ENCODE data around the gene DNASE2B.

Gene DNASE2B

DNA sequence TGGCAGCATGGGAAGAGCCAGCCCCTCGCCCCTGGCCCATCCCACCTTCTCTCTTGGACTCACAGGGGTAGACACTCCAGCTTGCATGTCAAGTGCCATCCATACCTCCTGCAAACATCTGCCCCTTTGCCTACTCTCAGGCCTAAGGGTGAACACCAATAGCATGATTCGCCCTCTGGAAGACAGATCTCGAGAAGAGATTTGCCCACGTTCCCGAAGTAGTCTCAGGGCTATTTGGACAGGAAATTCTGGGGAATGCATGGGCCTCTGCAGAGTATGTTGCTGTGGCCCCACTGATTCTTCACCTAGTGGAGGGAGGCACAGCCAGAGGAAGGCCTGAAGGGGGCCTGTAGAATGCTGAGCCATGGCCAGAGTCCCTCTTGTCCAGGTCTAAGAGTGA, 29.8 kb upstream of the DNASE2B start:
- H3K4me1 ChIP-seq (ENCODE audit: insufficient read depth, low read length, severe bottlenecking): peaks cover 16% of the 10 kb centered on the region
- no peaks in the 10 kb centered on the region for H3K9me2 ChIP-seq (ENCODE audit: low read depth, low read length)
- no peaks in the 10 kb centered on the region for H3K36me3 ChIP-seq (ENCODE audit: insufficient read depth, low read length)
- TF ChIP-seq EZH2 (IDR thresholded peaks at IDR 0.05; ENCODE audit: borderline replicate concordance, low read length): no peak
- TF ChIP-seq, protein P1, sequence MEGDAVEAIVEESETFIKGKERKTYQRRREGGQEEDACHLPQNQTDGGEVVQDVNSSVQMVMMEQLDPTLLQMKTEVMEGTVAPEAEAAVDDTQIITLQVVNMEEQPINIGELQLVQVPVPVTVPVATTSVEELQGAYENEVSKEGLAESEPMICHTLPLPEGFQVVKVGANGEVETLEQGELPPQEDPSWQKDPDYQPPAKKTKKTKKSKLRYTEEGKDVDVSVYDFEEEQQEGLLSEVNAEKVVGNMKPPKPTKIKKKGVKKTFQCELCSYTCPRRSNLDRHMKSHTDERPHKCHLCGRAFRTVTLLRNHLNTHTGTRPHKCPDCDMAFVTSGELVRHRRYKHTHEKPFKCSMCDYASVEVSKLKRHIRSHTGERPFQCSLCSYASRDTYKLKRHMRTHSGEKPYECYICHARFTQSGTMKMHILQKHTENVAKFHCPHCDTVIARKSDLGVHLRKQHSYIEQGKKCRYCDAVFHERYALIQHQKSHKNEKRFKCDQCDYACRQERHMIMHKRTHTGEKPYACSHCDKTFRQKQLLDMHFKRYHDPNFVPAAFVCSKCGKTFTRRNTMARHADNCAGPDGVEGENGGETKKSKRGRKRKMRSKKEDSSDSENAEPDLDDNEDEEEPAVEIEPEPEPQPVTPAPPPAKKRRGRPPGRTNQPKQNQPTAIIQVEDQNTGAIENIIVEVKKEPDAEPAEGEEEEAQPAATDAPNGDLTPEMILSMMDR (IDR thresholded peaks at IDR 0.05; ENCODE audit: low read length): no peak
- H2AFZ ChIP-seq (ENCODE audit: low read length): no peak overlapping the region
- no peak overlapping the region for H3K9ac ChIP-seq (ENCODE audit: low read length)
- no peaks in the 10 kb centered on the region for H3F3A ChIP-seq (ENCODE audit: insufficient read depth, low read length)
- H3K9me3 ChIP-seq (ENCODE audit: low read length): no peaks in the 10 kb centered on the region
- no peak overlapping the region for H3K4me2 ChIP-seq (ENCODE audit: low read length)
- no peak overlapping the region for H3K27ac ChIP-seq (ENCODE audit: low read depth, low read length, poor library complexity, severe bottlenecking)
- H3K27me3 ChIP-seq (ENCODE audit: insufficient read depth, low read length): no peaks in the 10 kb centered on the region
- no peak overlapping the region for H3K4me3 ChIP-seq (ENCODE audit: low read depth, low read length, poor library complexity, severe bottlenecking)
- no peaks in the 10 kb centered on the region for H3K79me2 ChIP-seq (ENCODE audit: insufficient read depth, low read length)
- H4K20me1 ChIP-seq (ENCODE audit: insufficient read depth, low read length): no peaks in the 10 kb centered on the region

DNA sequence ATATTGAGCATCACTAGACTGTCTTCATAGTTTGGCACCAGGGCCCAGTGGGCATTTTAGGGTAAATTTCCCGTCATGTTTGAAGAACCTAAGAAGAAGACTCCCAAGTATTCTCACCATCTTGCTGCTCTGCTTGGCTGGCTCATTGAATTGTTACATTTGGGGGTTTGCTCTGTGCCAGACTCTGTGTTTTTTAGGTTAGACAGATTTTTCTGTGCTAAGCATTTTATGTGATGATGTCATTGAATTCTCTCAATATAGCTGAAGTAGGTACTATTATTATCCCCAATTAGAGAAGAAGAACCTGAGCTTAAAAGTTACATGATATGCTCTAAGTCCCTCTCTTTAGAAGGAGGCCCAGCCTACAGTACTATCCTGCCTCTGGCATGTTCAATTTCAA, 28.0 kb upstream of the DNASE2B start:
- Histone ChIP-seq H3K4me3 (ENCODE audit: low read depth, low read length, poor library complexity, severe bottlenecking) (no peak overlapping the region), H3K9ac (ENCODE audit: low read length) (no peak overlapping the region)
- TF ChIP-seq, protein P1 (IDR thresholded peaks at IDR 0.05; ENCODE audit: low read length): no peak
- TF ChIP-seq EZH2 (IDR thresholded peaks at IDR 0.05; ENCODE audit: borderline replicate concordance, low read length): no peak

DNA sequence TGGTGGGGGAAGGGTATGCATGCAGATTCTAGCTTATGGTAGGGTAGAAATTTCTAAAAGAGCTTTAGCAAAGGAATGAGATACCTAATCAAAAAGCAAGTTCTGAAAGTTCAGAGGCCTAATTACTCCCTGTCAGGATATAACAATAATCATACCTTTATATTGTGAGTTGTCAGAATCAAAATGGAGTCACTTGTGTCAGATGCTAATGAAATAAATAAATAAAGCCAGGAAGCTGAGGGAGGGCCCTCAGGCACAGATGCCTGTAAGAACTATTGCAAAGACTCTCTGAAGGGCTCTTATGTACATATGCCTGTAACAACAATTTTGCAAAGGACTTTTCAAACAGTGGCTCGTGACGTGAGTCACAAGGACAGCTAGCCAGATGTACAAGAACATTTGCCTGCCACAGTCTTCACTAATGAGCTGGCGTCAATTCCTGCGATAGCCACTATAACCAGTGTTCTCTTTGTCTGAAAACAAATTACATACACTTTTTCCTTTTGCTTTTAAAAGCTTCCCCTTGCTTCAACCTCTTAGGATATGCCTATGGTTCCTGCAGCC, 27.4 kb upstream of the DNASE2B start:
- Histone ChIP-seq H3K9me2 (ENCODE audit: low read depth, low read length) (no peaks in the 10 kb centered on the region), H3K27ac (ENCODE audit: low read depth, low read length, poor library complexity, severe bottlenecking) (no peak overlapping the region), H3K4me1 (ENCODE audit: insufficient read depth, low read length, severe bottlenecking) (peaks cover 9% of the 10 kb centered on the region), H3K4me2 (ENCODE audit: low read length) (no peak overlapping the region), H3K36me3 (ENCODE audit: insufficient read depth, low read length) (no peaks in the 10 kb centered on the region), H4K20me1 (ENCODE audit: insufficient read depth, low read length) (no peaks in the 10 kb centered on the region), H3K4me3 (ENCODE audit: low read depth, low read length, poor library complexity, severe bottlenecking) (no peak overlapping the region), H2AFZ (ENCODE audit: low read length) (no peak overlapping the region), H3K9ac (ENCODE audit: low read length) (no peak overlapping the region), H3F3A (ENCODE audit: insufficient read depth, low read length) (no peaks in the 10 kb centered on the region), H3K79me2 (ENCODE audit: insufficient read depth, low read length) (no peaks in the 10 kb centered on the region), H3K27me3 (ENCODE audit: insufficient read depth, low read length) (no peaks in the 10 kb centered on the region), H3K9me3 (ENCODE audit: low read length) (no peaks in the 10 kb centered on the region)
- TF ChIP-seq, protein P1 (IDR thresholded peaks at IDR 0.05; ENCODE audit: low read length): no peak
- TF ChIP-seq EZH2 (IDR thresholded peaks at IDR 0.05; ENCODE audit: borderline replicate concordance, low read length): no peak

More for the DNA sequence above, 28.0 kb upstream of the DNASE2B start:
- H3K4me1 ChIP-seq (ENCODE audit: insufficient read depth, low read length, severe bottlenecking): peaks cover 15% of the 10 kb centered on the region
- no peaks in the 10 kb centered on the region for H4K20me1 ChIP-seq (ENCODE audit: insufficient read depth, low read length)
- H3F3A ChIP-seq (ENCODE audit: insufficient read depth, low read length): no peaks in the 10 kb centered on the region
- H3K9me2 ChIP-seq (ENCODE audit: low read depth, low read length): no peaks in the 10 kb centered on the region
- H3K36me3 ChIP-seq (ENCODE audit: insufficient read depth, low read length): no peaks in the 10 kb centered on the region
- H3K4me2 ChIP-seq (ENCODE audit: low read length): no peak overlapping the region
- no peaks in the 10 kb centered on the region for H3K27me3 ChIP-seq (ENCODE audit: insufficient read depth, low read length)
- no peak overlapping the region for H2AFZ ChIP-seq (ENCODE audit: low read length)
- H3K27ac ChIP-seq (ENCODE audit: low read depth, low read length, poor library complexity, severe bottlenecking): no peak overlapping the region
- H3K79me2 ChIP-seq (ENCODE audit: insufficient read depth, low read length): no peaks in the 10 kb centered on the region
- no peaks in the 10 kb centered on the region for H3K9me3 ChIP-seq (ENCODE audit: low read length)

Measured in OCI-LY1 (cell line).